Heart left ventricle (tissue), 13 donors: ENCODE data around the gene SUGCT.

Experiments used
- CTCF ChIP-seq, 12 donors: fragments of 200-600 bp; sonication (generic) in 4 of 12; IDR thresholded peaks; one replicate each; pipeline versions ENCODE4 v1.5.0 to v1.8.0; 2018 to 2022; ENCODE audit warnings: antibody characterized with exemption in 12 of 12, mild to moderate bottlenecking in 5 of 12
- POLR2A ChIP-seq, 2 donors: fragments of 450-650 bp; IDR thresholded peaks; one replicate each; pipeline ENCODE4 v1.6.1; 2017; ENCODE audit warnings: antibody characterized with exemption in 2 of 2, mild to moderate bottlenecking in 2 of 2, moderate library complexity in 2 of 2
- donor health status: ischemic (EF 13 %, LVEDD 7.1; RV severe dilation, severe dysfunction).
- donor health status: DM: no; HTN: yes; CAD: no.
- donor health status: DM: no; HTN: no; CAD: no.
- donor health status: ischemic (EF 25% LVEDD 6.9; RV normal size, moderate dysfunction).
- donor health status: ischemic (EF 25% LVEDD 5.7; RV mildly dilated, moderate dysfunction).
- donor health status: ischemic (EF 35%, LVEDD 5.7; RV mildly dilated, moderate dysfunction).
- donor health status: nonischemic (EF 11% LVEDD 7.7; RV severe dilation, severe dysfunction).
- donor health status: DM: yes; HTN: yes; CAD: no.
- donor health status: PGD.
- donor health status: ischemic (EF 29% LVEDD 5.4; RV normal size, mild dysfunction).
- donor health status: nonischemic (EF 23%, LVEDD 6.1; RV moderate dilation, normal function).

GRCh38 chr7:40102897-40103296, 31.9 kb upstream of the SUGCT start:
- TF ChIP-seq POLR2A (IDR thresholded peaks at IDR 0.05), result no peak
- TF ChIP-seq CTCF (IDR thresholded peaks at IDR 0.05), result no peak
